HUES64 (cell line): ENCODE results near the gene RYK.

Source experiments
- H3K27ac ChIP-seq: 2 replicates; pipeline ENCODE4 v1.7.0; 2013; ENCODE audit warnings: low read depth, low read length, inconsistent platforms
- H3K27me3 ChIP-seq: 2 replicates; pipeline ENCODE4 v1.6.1; 2013; ENCODE audit warnings: mild to moderate bottlenecking, low read length; ENCODE audit not compliant: insufficient read depth
- H3K36me3 ChIP-seq: 2 replicates; pipeline ENCODE4 v1.6.1; 2013; ENCODE audit warnings: mild to moderate bottlenecking, low read length; ENCODE audit not compliant: insufficient read depth
- H3K4me1 ChIP-seq: 2 replicates; pipeline ENCODE4 v1.6.1; 2013; ENCODE audit warnings: mild to moderate bottlenecking, low read length, moderate library complexity; ENCODE audit not compliant: insufficient read depth
- H3K4me3 ChIP-seq: 2 replicates; pipeline ENCODE4 v1.5.1; 2013; ENCODE audit warnings: mild to moderate bottlenecking, low read length, moderate library complexity
- H3K9ac ChIP-seq: 2 replicates; pipeline ENCODE4 v1.6.1; 2013; ENCODE audit warnings: mild to moderate bottlenecking, low read depth, low read length
- H3K9me3 ChIP-seq: 2 replicates; pipeline ENCODE4 v1.6.1; 2013; ENCODE audit warnings: low read depth, low read length; ENCODE audit not compliant: insufficient read depth
- WGBS: fragments of 150-250, 120-280 bp; methylation state at CpG from one replicate; pipeline ENCODE4 v1.1.7; 2013; ENCODE audit warnings: missing lambda C conversion rate; 5-methylcytosine and 5-hydroxymethylcytosine counted together

RYK gene

GRCh38 chr3:134111616-134112015 lies 139.0 kb downstream of the RYK start:
- Histone ChIP-seq H3K9me3 (no peaks in the 10 kb centered on the region), H3K4me3 (no peak overlapping the region), H3K36me3 (no peaks in the 10 kb centered on the region), H3K27ac (no peak overlapping the region), H3K9ac (no peak overlapping the region), H3K27me3 (no peaks in the 10 kb centered on the region), H3K4me1 (0 out of 2 replicates have a peak, but pooled peaks cover 2% of the 10 kb centered on the region)
- WGBS: 94% methylated on average over 2 of the region's 2 CpGs

GRCh38 chr3:134110963-134111362 lies 139.7 kb downstream of the RYK start:
- H3K4me1 ChIP-seq: peaks cover 7% of the 10 kb centered on the region; the same call in 1 of the 2 replicates
- WGBS: 89% methylated on average over 2 of the region's 2 CpGs
- no peak overlapping the region for H3K9ac ChIP-seq
- H3K4me3 ChIP-seq: no peak overlapping the region
- no peaks in the 10 kb centered on the region for H3K27me3 ChIP-seq
- H3K27ac ChIP-seq: no peak overlapping the region
- no peaks in the 10 kb centered on the region for H3K9me3 ChIP-seq
- no peaks in the 10 kb centered on the region for H3K36me3 ChIP-seq
